ENCODE results near the gene LRP1B. TPM values are rescaled to one million over a fixed set of nuclear protein-coding genes. Genes with fewer than 3 reads are reported as not detected.

LRP1B gene
- total and polyA plus RNA-seq, 2 of the 8 experiments (the other 6 are each of a cell fraction or from before 2014, with no cell fraction given) = 0.03 TPM; not detected in 1

DNA sequence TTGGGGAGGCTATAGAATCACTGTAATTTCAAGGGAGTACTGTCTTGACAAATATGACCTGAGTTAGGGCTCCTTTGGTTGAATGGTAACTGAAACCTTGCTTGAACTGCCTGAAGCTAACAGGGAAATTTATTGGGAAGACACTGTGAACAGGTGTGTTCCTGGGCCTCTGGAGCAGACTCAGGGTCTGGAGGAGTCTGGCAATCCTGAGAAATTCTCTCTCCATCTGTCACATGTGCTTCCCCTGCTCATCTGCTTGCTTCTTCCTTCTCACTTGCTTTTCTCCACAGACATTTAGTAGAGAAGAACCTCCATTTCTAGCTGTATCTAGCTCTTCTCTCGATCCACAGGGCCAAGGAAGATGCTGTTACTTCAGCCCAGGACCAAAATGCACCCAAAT is 476.5 kb downstream of the LRP1B start:
- H3K14ac ChIP-seq (ENCODE audit: insufficient read length) = no peak overlapping the region
- H3K18ac ChIP-seq (ENCODE audit: extremely low read depth, low read length) = no peak overlapping the region
- no peak overlapping the region for H2BK5ac ChIP-seq (ENCODE audit: low read depth, low read length)
- H3K23ac ChIP-seq (ENCODE audit: insufficient read length) = no peak overlapping the region
- no peak for FAIRE-seq
- no peak overlapping the region for H2BK12ac ChIP-seq (ENCODE audit: low read depth, low read length)
- no peak overlapping the region for H2BK120ac ChIP-seq (replicated peaks; ENCODE audit: low read depth, low read length)
- H3K23me2 ChIP-seq (ENCODE audit: low read depth, low read length) = no peaks in the 10 kb centered on the region
- DNase-seq (ENCODE audit: low read depth in 1 of 2, low spot score in 2 of 2) = no peak
- 0 out of 2 replicates have a peak overlapping the region, but pooled peaks have one; percentile 3 for H2AFZ ChIP-seq (ENCODE audit: low read length)
- no peak overlapping the region for H3K4me2 ChIP-seq (ENCODE audit: insufficient read depth in 1 of 2, low read depth in 2 of 2, low read length in 2 of 2)
- H3K36me3 ChIP-seq (ENCODE audit: control insufficient read depth in 2 of 4, insufficient read depth in 4 of 4, low read length in 3 of 4) = no peaks in the 10 kb centered on the region
- no peak overlapping the region for H2BK20ac ChIP-seq (ENCODE audit: low read length)
- CTCF ChIA-PET (ENCODE audit: partially characterized antibody) = interaction anchor here (0.6 to 0.8 kb wide), 2 partner anchors 14 to 344 kb away, joined by 3 read pairs; no protein-coding TSS in a partner anchor
- 79% methylated on average over 1 of the region's 1 CpG; no CpG with 5 or more reads in 1 of the 2 experiments for WGBS, 2 experiments (ENCODE audit: extremely low coverage in 1 of 2, insufficient coverage in 1 of 2, insufficient read length in 1 of 2, insufficient replicate concordance in 2 of 2, low coverage in 1 of 2, low lambda C conversion rate in 2 of 2, missing lambda C conversion rate in 1 of 2)
- no peaks in the 10 kb centered on the region for H3K27me3 ChIP-seq (replicated peaks in 1 of 4; ENCODE audit: control insufficient read depth in 3 of 4, extremely low read depth in 1 of 4, insufficient read depth in 3 of 4, low read length in 3 of 4)
- no peak overlapping the region for H4K8ac ChIP-seq (ENCODE audit: extremely low read depth, insufficient read depth, low read length)
- no peak overlapping the region for H3K9ac ChIP-seq (replicated peaks in 1 of 4; ENCODE audit: extremely low read depth in 1 of 4, low read depth in 3 of 4, low read length in 3 of 4)
- no peak overlapping the region for H3K56ac ChIP-seq (replicated peaks; ENCODE audit: insufficient read length, low read depth, low read length)
- no peak overlapping the region for H4K91ac ChIP-seq (replicated peaks; ENCODE audit: insufficient read length, low read length)
- no peaks in the 10 kb centered on the region for H3K79me1 ChIP-seq (ENCODE audit: low read depth, low read length)
- no peak overlapping the region for H3K4ac ChIP-seq (replicated peaks; ENCODE audit: insufficient read length, low read depth, low read length)
- no peak overlapping the region for H3K4me3 ChIP-seq (ENCODE audit: extremely low read depth in 1 of 4, insufficient read depth in 2 of 4, low read depth in 3 of 4, low read length in 4 of 4)
- H3K79me2 ChIP-seq (ENCODE audit: control insufficient read depth in 1 of 2, insufficient read depth in 2 of 2, low read length in 2 of 2) = no peaks in the 10 kb centered on the region
- H3K27ac ChIP-seq (ENCODE audit: low read depth, low read length) = no peak overlapping the region
- POLR2A ChIA-PET (ENCODE audit: partially characterized antibody) = no interaction called here
- no peak for TF ChIP-seq ATF3 (IDR thresholded peaks at IDR 0.05; ENCODE audit: insufficient read depth, low read depth, low read length)
- no peak for TF ChIP-seq KDM1A (IDR thresholded peaks at IDR 0.05; ENCODE audit: borderline replicate concordance, low read length)
- TF ChIP-seq POLR2A (IDR thresholded peaks at IDR 0.05; ENCODE audit: control extremely low read depth in 1 of 2, low read depth in 2 of 2, low read length in 2 of 2) = no peak
- TF ChIP-seq ATF2 (IDR thresholded peaks at IDR 0.05; ENCODE audit: low read length) = no peak
- no peak for TF ChIP-seq SP2 (IDR thresholded peaks at IDR 0.05; ENCODE audit: low read length)
- no peak for TF ChIP-seq TEAD4 (IDR thresholded peaks at IDR 0.05; ENCODE audit: low read depth, low read length)
- TF ChIP-seq NANOG (IDR thresholded peaks at IDR 0.05; ENCODE audit: insufficient read depth, low read depth, low read length, poor library complexity, severe bottlenecking) = no peak
- TF ChIP-seq HDAC2 (IDR thresholded peaks at IDR 0.05; ENCODE audit: borderline replicate concordance in 1 of 2, low read depth in 2 of 2, low read length in 2 of 2) = no peak
- TF ChIP-seq TAF1 (IDR thresholded peaks at IDR 0.05; ENCODE audit: low read depth, low read length) = no peak
- no peak for TF ChIP-seq BRCA1 (IDR thresholded peaks at IDR 0.05; ENCODE audit: low read depth, low read length)
- TF ChIP-seq MAFK (IDR thresholded peaks at IDR 0.05; ENCODE audit: low read depth, low read length) = no peak
- no peak for TF ChIP-seq SIRT6 (IDR thresholded peaks at IDR 0.05; ENCODE audit: low read length)
- no peak overlapping the region for H4K5ac ChIP-seq (ENCODE audit: insufficient read length, low read depth, low read length)
- no peak overlapping the region for H2BK15ac ChIP-seq (ENCODE audit: low read length)
- H3K9me3 ChIP-seq (ENCODE audit: insufficient read depth in 2 of 2, low read depth in 1 of 2, low read length in 1 of 2) = no peaks in the 10 kb centered on the region
- H3K4me1 ChIP-seq (replicated peaks in 1 of 4; ENCODE audit: control insufficient read depth in 3 of 4, insufficient read depth in 4 of 4, low read length in 3 of 4) = no peaks in the 10 kb centered on the region
- H2AK5ac ChIP-seq (ENCODE audit: low read depth, low read length) = no peak overlapping the region
- H4K20me1 ChIP-seq (replicated peaks in 1 of 2; ENCODE audit: control insufficient read depth in 1 of 2, insufficient read depth in 2 of 2, low read length in 2 of 2) = no peaks in the 10 kb centered on the region

Data from H1 (cell line).